Tibial nerve (tissue), 4 donors: ENCODE results near the gene AMOTL1. TPM values are rescaled to one million over a fixed set of nuclear protein-coding genes. Genes with fewer than 3 reads are reported as not detected.

Experiments used
- DNase-seq, 2 donors: peaks; one replicate each; pipeline ENCODE4 v3.0.0-alpha.2; 2019; ENCODE audit warnings: low spot score in 2 of 2
- H3K27ac ChIP-seq, 4 donors: fragments of 200-600 bp; sonication (generic) in 3 of 4; one replicate each; pipeline ENCODE4 v1.5.1; 2017 to 2019; ENCODE audit warnings: mild to moderate bottlenecking in 1 of 4
- H3K27me3 ChIP-seq, 2 donors: fragments of 200-600 bp; sonication (generic) in 1 of 2; one replicate each; pipeline versions ENCODE4 v1.5.1 to v1.6.0; 2017 to 2019
- H3K36me3 ChIP-seq, 3 donors: fragments of 200-600 bp; sonication (generic); one replicate each; pipeline ENCODE4 v1.5.1; 2018 to 2019
- H3K4me1 ChIP-seq, 4 donors: fragments of 200-600 bp; sonication (generic) in 3 of 4; one replicate each; pipeline ENCODE4 v1.5.1; 2017 to 2019
- H3K4me3 ChIP-seq, 4 donors: fragments of 200-600 bp; sonication (generic) in 3 of 4; one replicate each; pipeline ENCODE4 v1.5.1; 2017 to 2019; ENCODE audit warnings: mild to moderate bottlenecking in 1 of 4, moderate library complexity in 1 of 4
- H3K9me3 ChIP-seq, 4 donors: fragments of 200-600 bp; sonication (generic) in 3 of 4; one replicate each; pipeline ENCODE4 v1.5.1; 2017 to 2019
- CTCF ChIP-seq, 5 experiments: fragments of 200-600 bp in 3 of 5; fragments of 450-650 bp in 2 of 5; sonication (generic) in 3 of 5; IDR thresholded peaks; one replicate each; pipeline ENCODE4 v1.5.1; 2016 to 2019; ENCODE audit warnings: antibody characterized with exemption in 5 of 5, mild to moderate bottlenecking in 3 of 5, moderate library complexity in 2 of 5
- EP300 ChIP-seq, 2 donors: sonication (generic); formaldehyde crosslinking; IDR thresholded peaks; one replicate each; pipeline ENCODE4 v1.6.1; 2017; ENCODE audit warnings: antibody characterized with exemption in 2 of 2, mild to moderate bottlenecking in 1 of 2
- POLR2A ChIP-seq, 2 donors: fragments of 450-650 bp; IDR thresholded peaks; one replicate each; pipeline ENCODE4 v1.6.1; 2017; ENCODE audit warnings: antibody characterized with exemption in 2 of 2, mild to moderate bottlenecking in 2 of 2, moderate library complexity in 2 of 2
- WGBS, 2 donors: methylation state at CpG; one replicate each; pipeline ENCODE4 v1.1.5; 2018; 5-methylcytosine and 5-hydroxymethylcytosine counted together
- total RNA-seq, 4 donors: library from RNA; depleted of rRNA; stranded (reverse); fragments of >200 nt; gene quantifications; one replicate each; pipeline ENCODE4 v1.1.0, GENCODE V29; 2016

AMOTL1 gene
- total RNA-seq, 4 donors from 2014 or later = 46.5 to 58.0 (median 51.9) TPM

DNA sequence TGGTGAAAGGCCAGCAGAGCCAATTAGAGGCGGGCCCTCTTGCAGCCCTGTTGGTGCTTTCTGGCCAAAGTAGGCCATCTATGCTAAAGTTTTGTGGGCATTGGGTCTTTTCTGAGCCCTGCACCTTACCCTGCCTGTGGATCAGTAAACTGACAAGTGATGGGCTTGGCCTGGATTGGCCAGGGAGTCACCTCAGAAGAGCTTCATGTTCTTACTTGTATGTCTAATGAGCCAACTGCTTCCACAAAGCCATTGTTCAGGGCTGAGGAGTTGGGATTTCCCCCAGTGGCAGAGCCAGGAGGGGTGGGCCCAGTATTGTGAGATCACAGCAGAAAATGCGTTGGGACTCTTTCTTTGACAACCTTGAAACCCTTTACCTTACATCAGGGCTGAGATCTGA lies 114.8 kb downstream of the AMOTL1 start:
- Histone ChIP-seq H3K27me3 (no peaks in the 10 kb centered on the region), H3K27ac (no peak overlapping the region), H3K4me3 (no peak overlapping the region), H3K36me3 (peaks cover 0 to 39% (median 0%) of the 10 kb centered on the region in 3 donors), H3K4me1 (no peaks in the 10 kb centered on the region), H3K9me3 (no peaks in the 10 kb centered on the region)
- no peak for DNase-seq
- TF ChIP-seq POLR2A (IDR thresholded peaks at IDR 0.05) (no peak), EP300 (IDR thresholded peaks at IDR 0.05) (no peak), CTCF (IDR thresholded peaks at IDR 0.05) (no peak)
- 67 to 72% methylated on average over 2 of the region's 2 CpGs for WGBS, 2 donors

DNA sequence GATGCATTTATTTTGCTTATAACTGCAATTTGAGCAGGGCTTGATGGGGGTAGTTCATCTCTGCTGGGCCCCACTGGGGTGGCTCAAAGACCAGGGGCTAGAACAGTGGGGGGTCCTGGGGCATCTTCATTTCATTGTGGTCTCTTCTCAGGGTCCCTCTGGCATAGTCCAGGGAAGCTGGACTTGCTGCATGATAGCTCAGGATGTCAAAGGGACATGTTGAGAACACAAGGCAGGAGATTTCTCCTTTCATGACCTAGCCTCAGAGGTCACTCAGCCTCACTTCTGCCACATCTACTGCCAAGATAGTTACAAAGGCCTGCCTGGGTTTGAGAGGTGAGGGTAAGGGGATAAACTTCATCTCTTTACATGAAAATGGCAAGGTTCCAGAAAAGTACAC lies 115.7 kb downstream of the AMOTL1 start:
- Histone ChIP-seq H3K27ac (no peak overlapping the region), H3K27me3 (no peaks in the 10 kb centered on the region), H3K36me3 (peaks cover 0 to 36% (median 0%) of the 10 kb centered on the region in 3 donors), H3K4me1 (no peaks in the 10 kb centered on the region), H3K4me3 (no peak overlapping the region), H3K9me3 (peaks cover 0 to 2% (median 0%) of the 10 kb centered on the region in 4 donors)
- no peak for TF ChIP-seq POLR2A (IDR thresholded peaks at IDR 0.05)
- no peak for TF ChIP-seq EP300 (IDR thresholded peaks at IDR 0.05)
- no peak for TF ChIP-seq CTCF (IDR thresholded peaks at IDR 0.05)
- no peak for DNase-seq

DNA sequence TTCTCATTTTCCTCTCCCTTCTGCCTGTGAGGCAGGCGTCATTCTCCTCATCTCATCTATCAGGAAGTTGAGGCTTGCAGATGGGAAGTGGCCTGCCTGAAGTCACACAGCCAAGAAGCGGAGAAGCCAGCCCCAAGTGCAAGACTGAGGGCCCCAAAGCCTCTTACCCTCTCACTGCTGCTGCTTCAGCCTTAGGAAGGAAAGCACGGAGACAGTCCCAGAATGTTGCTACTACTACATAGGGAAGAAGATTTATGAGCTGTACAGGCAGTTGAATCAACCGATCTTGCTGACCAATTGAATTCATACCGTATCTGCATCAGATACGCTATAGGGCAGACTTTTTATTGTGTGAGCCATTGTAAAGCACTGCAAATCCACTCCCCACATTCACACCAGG lies 116.2 kb downstream of the AMOTL1 start:
- H3K27me3 ChIP-seq = no peaks in the 10 kb centered on the region
- H3K4me3 ChIP-seq = no peak overlapping the region
- H3K4me1 ChIP-seq = no peaks in the 10 kb centered on the region
- TF ChIP-seq CTCF (IDR thresholded peaks at IDR 0.05) = no peak
- TF ChIP-seq EP300 (IDR thresholded peaks at IDR 0.05) = no peak
- no peak for TF ChIP-seq POLR2A (IDR thresholded peaks at IDR 0.05)
- H3K27ac ChIP-seq = no peak overlapping the region
- WGBS, 2 donors = 69 to 87% methylated on average over 6 of the region's 6 CpGs
- DNase-seq = no peak
- peaks cover 0 to 36% (median 0%) of the 10 kb centered on the region in 3 donors for H3K36me3 ChIP-seq
- H3K9me3 ChIP-seq = peaks cover 0 to 2% (median 0%) of the 10 kb centered on the region in 4 donors

DNA sequence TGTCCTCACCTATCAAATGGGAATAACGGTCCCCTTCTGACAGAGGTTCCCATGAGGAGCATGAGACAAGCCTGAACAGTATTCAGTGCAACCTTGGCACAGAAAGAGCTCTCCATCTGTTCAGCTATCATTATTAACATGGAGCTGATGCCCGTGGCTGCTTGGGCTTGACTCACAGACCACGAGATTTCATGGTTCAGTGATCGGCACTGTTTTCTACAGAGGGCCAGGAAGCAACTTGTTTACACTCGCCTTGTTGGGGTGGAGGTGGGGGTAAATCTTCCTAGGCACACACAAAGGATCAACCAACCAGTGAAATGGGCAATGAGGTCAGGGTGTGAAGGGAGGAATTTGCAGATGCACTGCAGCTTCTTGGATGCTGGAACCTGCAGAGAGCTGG lies 117.0 kb downstream of the AMOTL1 start:
- no peaks in the 10 kb centered on the region for H3K4me1 ChIP-seq
- no peak overlapping the region for H3K27ac ChIP-seq
- 70% methylated on average over 5 of the region's 5 CpGs for WGBS, 2 donors
- peaks cover 0 to 29% (median 0%) of the 10 kb centered on the region in 3 donors for H3K36me3 ChIP-seq
- no peak for DNase-seq
- H3K4me3 ChIP-seq = no peak overlapping the region
- H3K27me3 ChIP-seq = no peaks in the 10 kb centered on the region
- H3K9me3 ChIP-seq = peaks cover 0 to 2% (median 0%) of the 10 kb centered on the region in 4 donors
- TF ChIP-seq CTCF (IDR thresholded peaks at IDR 0.05) (no peak), POLR2A (IDR thresholded peaks at IDR 0.05) (no peak), EP300 (IDR thresholded peaks at IDR 0.05) (no peak)

DNA sequence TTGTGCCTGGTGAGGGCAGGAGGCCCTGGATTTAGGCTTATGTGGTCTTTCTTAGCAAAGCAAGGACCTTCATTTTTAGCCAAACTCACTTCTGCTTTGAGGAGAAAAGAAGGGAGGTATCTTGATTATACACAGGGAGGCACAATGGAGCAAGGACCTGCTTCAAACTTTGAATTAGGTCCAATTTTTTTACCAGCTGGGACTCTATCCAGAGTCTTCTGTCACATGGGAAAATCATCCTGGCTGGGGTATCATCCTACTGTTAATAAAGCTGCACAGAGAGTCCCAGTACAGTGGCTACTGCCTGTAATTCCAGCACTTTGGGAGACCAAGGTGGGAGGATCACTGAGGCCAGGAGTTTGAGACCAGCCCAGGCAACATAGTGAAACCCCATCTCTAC lies 117.4 kb downstream of the AMOTL1 start:
- Histone ChIP-seq H3K4me1 (no peaks in the 10 kb centered on the region), H3K27me3 (no peaks in the 10 kb centered on the region), H3K4me3 (no peak overlapping the region), H3K36me3 (peaks cover 0 to 25% (median 0%) of the 10 kb centered on the region in 3 donors), H3K9me3 (peaks cover 0 to 2% (median 0%) of the 10 kb centered on the region in 4 donors), H3K27ac (no peak overlapping the region)
- TF ChIP-seq POLR2A (IDR thresholded peaks at IDR 0.05) (no peak), CTCF (IDR thresholded peaks at IDR 0.05) (no peak), EP300 (IDR thresholded peaks at IDR 0.05) (no peak)
- no peak for DNase-seq
